C1 segment of cervical spinal cord (tissue), 14 donors: ENCODE results near the gene GNG7.
A peak's percentile ranks its signal among the peaks of the same experiment; 100 is the strongest.
"Not testable (repeated sequence)": the region's sequence is repeated elsewhere in the genome, so short reads cannot be mapped to it uniquely, and the experiment has no call there.

Source experiments
- DNase-seq, 14 donors: peaks; one replicate each; lab custom pipeline; 2025; lab: John Stamatoyannopoulos, UW

GNG7 gene

GRCh38 chr19:2578901-2579677 is 123.4 kb downstream of the GNG7 start:
- DNase-seq: peak in 12 of 14 donors; percentile 36 to 85 (median 67)

DNA sequence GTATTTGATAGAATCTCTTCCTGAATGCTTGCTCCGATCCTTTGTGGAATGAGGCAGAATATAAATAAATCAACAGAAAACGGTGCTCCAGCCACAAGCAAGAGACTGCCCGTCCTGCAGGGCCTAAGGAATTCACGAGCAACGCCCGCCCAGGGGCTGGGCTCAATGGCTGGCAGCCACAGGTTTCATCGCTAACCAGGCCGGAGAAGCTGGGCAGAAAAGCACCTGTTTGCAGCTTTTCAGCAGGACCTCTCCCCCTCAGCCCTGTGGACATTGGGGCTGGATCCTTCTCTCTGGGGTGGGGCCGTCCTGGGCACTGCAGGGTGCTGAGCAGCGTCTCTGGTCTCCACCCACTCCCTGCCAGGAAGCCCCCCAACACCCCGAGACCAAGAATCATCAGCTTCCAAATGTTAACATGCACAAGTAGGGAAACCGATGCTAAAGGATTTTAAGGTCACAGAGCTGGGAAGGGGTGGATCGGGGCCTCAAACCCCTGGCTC is 124.1 kb downstream of the GNG7 start:
- DNase-seq: peak in 1 of 14 donors; percentile 48

GRCh38 chr19:2577722-2578335 is 124.7 kb downstream of the GNG7 start:
- DNase-seq: no peak

DNA sequence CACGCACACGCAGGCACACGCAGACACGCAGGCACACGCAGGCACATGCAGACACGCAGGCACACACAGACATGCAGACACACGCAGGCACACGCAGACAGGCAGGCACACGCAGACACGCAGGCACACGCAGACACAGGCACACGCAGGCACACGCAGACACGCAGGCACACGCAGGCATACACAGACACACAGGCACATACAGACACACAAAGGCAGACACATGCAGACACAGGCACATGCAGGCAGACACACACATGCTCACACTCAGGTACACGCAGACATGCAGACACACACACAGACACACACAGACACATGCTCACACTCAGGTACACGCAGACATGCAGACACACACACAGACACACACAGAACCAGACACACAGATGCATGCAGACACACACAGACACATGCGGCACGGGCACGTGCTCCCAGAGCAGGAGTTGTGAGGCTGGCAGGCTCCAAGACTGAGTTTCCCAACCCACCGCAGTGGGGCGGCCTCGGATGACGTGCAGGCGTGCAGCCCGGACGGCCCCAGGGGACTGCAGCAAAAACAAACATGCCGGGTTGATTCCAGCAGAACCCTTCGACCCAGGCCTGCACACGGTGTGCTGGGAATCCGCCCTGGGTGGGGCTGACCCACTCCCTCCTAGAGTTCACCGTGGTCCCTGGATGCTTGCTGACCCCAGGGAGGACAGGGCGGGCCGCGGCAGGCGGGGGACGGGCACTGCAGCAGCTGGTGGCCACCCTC is 126.6 kb downstream of the GNG7 start:
- no peak for DNase-seq

- no peak for DNase-seq
Measured at GRCh38 chr19:2574971-2575630, 127.4 kb downstream of the GNG7 start.

DNA sequence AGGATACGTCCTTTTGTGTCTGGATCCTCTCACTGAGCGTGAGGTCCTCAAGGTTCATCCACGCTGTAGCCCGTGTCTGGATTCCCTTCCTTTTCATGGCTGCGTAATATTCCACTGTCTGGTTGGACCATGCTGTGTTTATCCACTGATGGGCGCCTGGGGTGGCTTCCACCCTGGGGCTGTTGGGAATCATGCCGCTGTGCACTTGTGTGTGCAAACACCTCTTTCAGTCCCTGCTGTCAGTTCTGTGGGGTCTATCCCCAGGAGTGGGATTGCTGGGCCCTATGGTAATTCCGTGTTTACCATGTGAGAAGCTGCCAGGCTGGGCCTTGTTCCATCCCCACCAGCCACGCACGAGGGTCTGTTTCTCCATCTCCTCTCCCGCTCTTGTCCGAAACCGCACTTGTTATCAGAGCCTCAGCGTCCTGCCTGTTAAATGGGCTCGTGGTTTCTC is 128.0 kb downstream of the GNG7 start:
- no peak for DNase-seq

DNA sequence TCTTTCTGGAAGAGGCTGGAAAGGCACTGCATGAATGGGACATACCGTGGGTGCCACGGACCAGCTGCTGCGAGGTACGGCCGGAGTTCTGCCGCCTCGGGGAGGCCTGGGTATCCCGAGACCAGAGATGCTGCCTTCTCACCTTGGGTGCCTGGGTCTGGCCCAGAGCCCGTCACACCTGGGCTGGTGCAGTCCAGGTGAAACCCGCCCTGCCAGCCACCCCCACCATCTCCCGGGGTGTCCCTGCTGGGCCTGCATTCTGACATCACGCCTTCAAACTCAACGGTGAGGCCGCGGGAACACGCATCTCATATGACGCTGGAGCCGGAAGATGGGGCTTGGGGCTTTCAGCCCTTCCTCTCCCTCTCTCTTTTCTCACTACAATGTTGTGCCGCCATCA is 128.6 kb downstream of the GNG7 start:
- no peak for DNase-seq

GRCh38 chr19:2572152-2572551 is 130.3 kb downstream of the GNG7 start:
- DNase-seq: not testable (repeated sequence)

- no peak for DNase-seq
Measured at GRCh38 chr19:2569596-2570465, 132.7 kb downstream of the GNG7 start.

GRCh38 chr19:2567996-2568395 is 134.5 kb downstream of the GNG7 start:
- DNase-seq: no peak

DNA sequence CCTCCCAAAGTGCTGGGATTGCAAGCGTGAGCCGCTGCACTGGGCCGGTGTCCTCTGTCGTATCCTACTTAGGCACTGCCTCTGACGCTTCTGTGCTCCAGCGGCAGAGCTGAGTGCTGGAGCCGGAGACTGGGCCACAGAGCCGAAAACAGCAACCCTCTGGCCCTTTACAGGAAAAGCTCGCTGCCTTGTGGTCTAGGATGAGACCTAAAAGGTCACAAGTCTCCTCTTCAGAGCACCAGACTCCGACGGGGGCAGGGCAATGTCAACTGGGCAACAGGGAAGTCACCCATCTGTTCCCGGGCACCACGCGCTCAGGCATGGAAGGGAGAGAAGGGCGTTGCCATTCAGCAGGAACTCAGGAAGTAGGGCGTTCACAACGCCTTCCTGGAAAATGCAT is 134.9 kb downstream of the GNG7 start:
- peak in 4 of 14 donors; percentile 13 to 50 (median 22) for DNase-seq

DNA sequence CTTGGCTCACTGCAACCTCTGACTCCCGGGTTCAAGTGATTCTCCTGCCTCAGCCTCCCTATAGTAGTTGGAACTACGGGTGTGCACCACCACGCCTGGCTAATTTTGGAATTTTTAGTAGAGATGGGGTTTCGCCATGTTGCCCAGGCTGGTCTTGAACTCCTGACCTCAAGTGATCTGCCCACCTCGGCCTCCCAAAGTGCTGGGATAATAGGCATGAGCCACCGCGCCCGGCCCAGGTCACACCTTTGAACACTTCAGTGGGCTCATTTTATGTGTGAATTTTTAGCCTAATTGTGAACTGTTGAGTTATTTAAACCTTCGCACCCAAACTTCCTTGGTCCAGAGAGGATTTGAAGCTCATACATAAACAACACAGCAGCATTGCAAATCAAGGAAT is 138.9 kb downstream of the GNG7 start:
- not testable (repeated sequence) for DNase-seq

GRCh38 chr19:2561895-2562294 is 140.6 kb downstream of the GNG7 start:
- DNase-seq: no peak

- no peak for DNase-seq
Measured at GRCh38 chr19:2561221-2561620, 141.3 kb downstream of the GNG7 start.

DNA sequence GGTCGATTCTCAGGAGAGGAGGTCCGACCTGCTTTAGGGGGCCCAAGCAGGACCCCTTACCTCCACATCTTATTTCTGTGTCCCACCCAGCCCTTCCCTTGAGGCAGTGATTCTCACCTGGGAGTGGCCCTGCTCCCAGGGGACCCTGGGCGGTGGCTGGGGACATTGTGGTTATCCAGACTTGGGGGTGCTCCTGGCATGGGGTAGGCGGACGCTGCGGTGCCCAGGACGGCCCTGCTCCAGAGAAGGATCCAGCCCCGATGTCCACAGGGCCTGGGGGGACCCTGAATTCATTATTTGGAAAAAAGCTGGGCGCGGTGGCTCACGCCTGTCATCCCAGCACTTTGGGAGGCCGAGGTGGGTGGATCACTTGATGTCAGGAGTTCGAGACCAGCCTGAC is 142.1 kb downstream of the GNG7 start:
- DNase-seq: no peak

- no peak for DNase-seq
Measured at GRCh38 chr19:2558543-2558942, 144.0 kb downstream of the GNG7 start.

DNA sequence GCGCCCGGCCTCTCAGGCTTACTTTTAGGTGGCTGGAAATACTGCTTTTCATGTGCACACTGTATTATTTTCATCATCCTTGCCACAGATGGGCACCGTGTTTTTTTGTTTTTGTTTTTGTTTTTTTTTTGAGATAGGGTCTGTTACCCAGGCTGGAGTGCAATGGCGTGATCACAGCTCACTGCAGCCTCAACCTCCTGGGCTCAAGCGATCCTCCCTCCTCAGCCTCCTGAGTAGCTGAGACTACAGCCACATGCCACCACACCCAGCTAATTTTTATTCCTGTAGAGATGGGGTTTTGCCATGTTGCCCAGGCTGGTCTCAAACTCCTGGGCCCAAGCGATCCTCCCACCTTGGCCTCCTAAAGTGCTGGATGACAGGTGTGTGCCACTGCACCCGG is 144.4 kb downstream of the GNG7 start:
- not testable (repeated sequence) for DNase-seq

DNA sequence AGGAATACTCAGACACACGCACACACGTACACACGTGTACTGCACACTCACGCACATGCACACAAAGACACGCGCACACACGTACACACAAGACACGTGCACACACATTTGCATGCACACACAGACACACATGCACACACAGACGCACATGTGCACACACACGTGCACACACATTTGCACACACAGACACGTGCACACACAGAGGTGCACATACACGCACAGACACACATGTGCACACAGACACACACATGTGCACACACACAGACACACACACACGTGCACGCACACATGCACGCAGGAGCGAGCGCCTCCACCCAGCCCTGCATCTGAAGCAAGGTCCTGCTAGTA is 145.4 kb downstream of the GNG7 start:
- no peak for DNase-seq

GRCh38 chr19:2556221-2557092 is 146.0 kb downstream of the GNG7 start:
- no peak for DNase-seq
